GM23338 (cell line): ENCODE measurements around the gene CPT1A. TPM values are rescaled to one million over a fixed set of nuclear protein-coding genes. Genes with fewer than 3 reads are reported as not detected.

Experiments
- ATAC-seq: fragments of 200-7000 bp; cut with Tn5 transposase; 3 replicates; pipeline ENCODE4 v1.9.1; 2020
- DNase-seq: peaks from one replicate; pipeline ENCODE4 v3.0.0-alpha.2; 2015; ENCODE audit warnings: low spot score
- H2AFZ ChIP-seq: fragments of 200-600 bp; sonication (generic); 2 replicates; pipeline ENCODE4 v1.8.0; 2016; ENCODE audit warnings: antibody characterized with exemption, mild to moderate bottlenecking, moderate library complexity
- H3F3A ChIP-seq: fragments of 200-600 bp; sonication (generic); replicated peaks from 2 replicates; pipeline ENCODE4 v1.8.0; 2017; ENCODE audit warnings: antibody characterized with exemption, mixed run types, low read depth
- H3K27ac ChIP-seq: fragments of 200-600 bp; sonication (generic); 2 replicates; pipeline ENCODE4 v1.6.1; 2016; ENCODE audit warnings: low read depth
- H3K27me3 ChIP-seq: fragments of 200-600 bp; sonication (generic); 2 replicates; pipeline ENCODE4 v1.8.0; 2016; ENCODE audit warnings: mild to moderate bottlenecking, mixed run types, moderate library complexity; ENCODE audit not compliant: insufficient read depth
- H3K36me3 ChIP-seq: fragments of 200-600 bp; sonication (generic); 2 replicates; pipeline ENCODE4 v1.8.0; 2016; ENCODE audit warnings: mild to moderate bottlenecking; ENCODE audit not compliant: insufficient read depth
- H3K4me1 ChIP-seq: fragments of 200-600 bp; sonication (generic); 2 replicates; pipeline ENCODE4 v1.8.0; 2016; ENCODE audit warnings: mild to moderate bottlenecking, moderate library complexity; ENCODE audit not compliant: insufficient read depth
- H3K4me2 ChIP-seq: fragments of 200-600 bp; sonication (generic); 2 replicates; pipeline ENCODE4 v1.7.1; 2017; ENCODE audit warnings: mixed run types
- H3K4me3 ChIP-seq: fragments of 200-600 bp; sonication (generic); 2 replicates; pipeline ENCODE4 v1.6.1; 2016; ENCODE audit warnings: mixed run types
- H3K79me2 ChIP-seq: fragments of 200-600 bp; sonication (generic); replicated peaks from 2 replicates; pipeline ENCODE4 v1.8.0; 2017; ENCODE audit warnings: mild to moderate bottlenecking; ENCODE audit not compliant: insufficient read depth
- H3K9me2 ChIP-seq: fragments of 200-600 bp; sonication (generic); 2 replicates; pipeline ENCODE4 v1.8.0; 2017; ENCODE audit not compliant: insufficient read depth
- H4K20me1 ChIP-seq: fragments of 200-600 bp; sonication (generic); replicated peaks from 2 replicates; pipeline ENCODE4 v1.8.0; 2017; ENCODE audit warnings: mild to moderate bottlenecking; ENCODE audit not compliant: insufficient read depth
- H3K27ac Mint-ChIP-seq: 2 replicates; pipeline ENCODE4 v1.8.0; 2020; ENCODE audit warnings: inconsistent platforms, mild to moderate bottlenecking, moderate library complexity, mixed read lengths
- H3K27me3 Mint-ChIP-seq: 3 replicates; pipeline ENCODE4 v1.8.0; 2022; ENCODE audit warnings: low read depth, mild to moderate bottlenecking, moderate library complexity, mixed read lengths, inconsistent platforms; ENCODE audit not compliant: insufficient read depth, poor library complexity
- H3K36me3 Mint-ChIP-seq: 3 replicates; pipeline ENCODE4 v1.8.0; 2021; ENCODE audit warnings: low read depth, mild to moderate bottlenecking, inconsistent platforms, moderate library complexity, mixed read lengths
- H3K4me1 Mint-ChIP-seq: 3 replicates; pipeline ENCODE4 v1.8.0; 2020; ENCODE audit warnings: mild to moderate bottlenecking, inconsistent platforms, mixed read lengths
- H3K4me3 Mint-ChIP-seq: 3 replicates; pipeline ENCODE4 v1.8.0; 2021; ENCODE audit warnings: moderate library complexity, mild to moderate bottlenecking, inconsistent platforms, mixed read lengths
- H3K9me3 Mint-ChIP-seq: 3 replicates; pipeline ENCODE4 v1.8.0; 2020; ENCODE audit warnings: moderate library complexity, mild to moderate bottlenecking, inconsistent platforms, mixed read lengths
- CREB1 ChIP-seq: fragments of 250-450 bp; sonication (Bioruptor Pico); IDR thresholded peaks from 2 replicates; pipeline ENCODE4 v1.5.0; 2020; ENCODE audit warnings: low read depth, mild to moderate bottlenecking, moderate library complexity
- CTCF ChIP-seq, 2 experiments: fragments of 200-600 bp in 1 of 2; sonication (generic) in 1 of 2; conservative IDR thresholded peaks; 2 replicates each; pipeline versions ENCODE4 v1.5.1 to v1.6.1; 2016 to 2017; ENCODE audit warnings: antibody characterized with exemption in 2 of 2, low read depth in 2 of 2, mild to moderate bottlenecking in 2 of 2, moderate library complexity in 1 of 2
- ETS1 ChIP-seq: IDR thresholded peaks from 2 replicates; pipeline ENCODE4 v1.6.1; 2016; ENCODE audit warnings: antibody characterized with exemption
- EZH2 ChIP-seq: fragments of 200-600 bp; sonication (generic); IDR thresholded peaks from one replicate; pipeline ENCODE4 v1.8.0; 2017; ENCODE audit warnings: antibody characterized with exemption, mild to moderate bottlenecking, low read depth; ENCODE audit not compliant: unreplicated experiment
- EZH2phosphoT487 ChIP-seq: fragments of 200-600 bp; sonication (generic); IDR thresholded peaks from one replicate; pipeline ENCODE4 v1.8.1; 2018; ENCODE audit warnings: antibody characterized with exemption; ENCODE audit not compliant: unreplicated experiment
- JUNB ChIP-seq: IDR thresholded peaks from one replicate; pipeline ENCODE4 v1.6.1; 2016; ENCODE audit warnings: antibody characterized with exemption; ENCODE audit not compliant: unreplicated experiment
- NANOG ChIP-seq: IDR thresholded peaks from 2 replicates; pipeline ENCODE4 v1.6.1; 2016; ENCODE audit warnings: antibody characterized with exemption, borderline replicate concordance
- REST ChIP-seq: IDR thresholded peaks from one replicate; pipeline ENCODE4 v1.6.1; 2018; ENCODE audit warnings: antibody characterized with exemption; ENCODE audit not compliant: unreplicated experiment
- ZNF114 ChIP-seq: fragments of 250-450 bp; sonication (Bioruptor Pico); IDR thresholded peaks from 2 replicates; pipeline ENCODE4 v1.5.0; 2020; ENCODE audit warnings: mild to moderate bottlenecking, moderate library complexity
- ZNF462 ChIP-seq: fragments of 250-450 bp; sonication (Bioruptor Pico); IDR thresholded peaks from 2 replicates; pipeline ENCODE4 v1.5.0; 2020; ENCODE audit warnings: mild to moderate bottlenecking, moderate library complexity
- polyA plus RNA-seq: library from polyadenylated mRNA; unstranded; fragments of >200 nt; fragmentation: Nextera tagmentation; extraction: Ambion mirVana; gene quantifications from 2 replicates; pipeline ENCODE4 v1.2.1, GENCODE V29; 2016
- total RNA-seq: library from RNA; depleted of rRNA; stranded (reverse); fragments of >200 nt; shearing (Covaris generic); gene quantifications from 2 replicates; pipeline ENCODE4 v1.2.3, GENCODE V29; 2014

CPT1A gene
- total and polyA plus RNA-seq, 2 experiments from 2014 or later = 2.6 to 9.5 TPM

- no peak for TF ChIP-seq CTCF (conservative IDR thresholded peaks at IDR 0.05; ENCODE audit: low read depth in 2 of 2)
- TF ChIP-seq ZNF114 = no peak
- no peak for TF ChIP-seq JUNB
- TF ChIP-seq ETS1 = no peak
- TF ChIP-seq EZH2phosphoT487 = no peak
- no peak for TF ChIP-seq REST
Observed at GRCh38 chr11:68741463-68741862, 100.3 kb downstream of the CPT1A start (continued).

- Mint-ChIP-seq H3K4me3 (no peak overlapping the region), H3K27ac (no peak overlapping the region), H3K27me3 (no peaks in the 10 kb centered on the region), H3K36me3 (peaks cover 28% of the 10 kb centered on the region), H3K4me1 (peaks cover 11% of the 10 kb centered on the region), H3K9me3 (no peaks in the 10 kb centered on the region)
- Histone ChIP-seq H3K79me2 (no peaks in the 10 kb centered on the region), H3K4me2 (no peak overlapping the region), H2AFZ (no peak overlapping the region), H3K4me1 (peaks cover 4% of the 10 kb centered on the region; the same call in 1 of the 2 replicates), H3F3A (no peaks in the 10 kb centered on the region), H3K9me2 (no peaks in the 10 kb centered on the region), H3K4me3 (no peak overlapping the region), H4K20me1 (peaks cover 2% of the 10 kb centered on the region; the same call in 1 of the 2 replicates), H3K27me3 (no peaks in the 10 kb centered on the region), H3K36me3 (peaks cover 16% of the 10 kb centered on the region; the same call in 1 of the 2 replicates), H3K27ac (no peak overlapping the region)
- ATAC-seq = no peak
- DNase-seq = no peak
- TF ChIP-seq ETS1 = no peak
- TF ChIP-seq ZNF462 (CRISPR knock-in tag) = no peak
- no peak for TF ChIP-seq CREB1
- no peak for TF ChIP-seq NANOG
- TF ChIP-seq EZH2 = no peak
Observed at GRCh38 chr11:68735646-68736045, 106.1 kb downstream of the CPT1A start.
